OCI-LY7 (cell line): ENCODE results near the gene SOAT2. TPM values are rescaled to one million over a fixed set of nuclear protein-coding genes. Genes with fewer than 3 reads are reported as not detected.

Source experiments
- BruUV-seq: library from RNA; stranded (reverse); fragments of 400-500 nt; replicated peaks from 2 replicates; lab custom pipeline; 2021; lab: Mats Ljungman, UMichigan
- CTCF ChIA-PET: fragments of 300-600 bp; sonication (Branson Sonifier 250); formaldehyde crosslinking; loops from one replicate; lab custom pipeline; 2022; ENCODE audit warnings: antibody characterized with exemption; ENCODE audit not compliant: unreplicated experiment; lab: Charles Lee
- POLR2A ChIA-PET: fragments of 300-600 bp; sonication (Branson Sonifier 250); formaldehyde crosslinking; loops from one replicate; lab custom pipeline; 2022; ENCODE audit warnings: antibody characterized with exemption; lab: Charles Lee
- DNase-seq: peaks from one replicate; pipeline ENCODE4 v3.0.0-alpha.2; 2015; ENCODE audit warnings: low spot score
- H2AFZ ChIP-seq: fragments of 200-600 bp; sonication (generic), shearing (Covaris generic); 2 replicates; pipeline ENCODE4 v1.6.1; 2014; ENCODE audit warnings: mild to moderate bottlenecking, antibody characterized with exemption, low read length, moderate library complexity
- H3K27ac ChIP-seq: fragments of 200-600 bp; sonication (generic); 2 replicates; pipeline ENCODE4 v1.5.1; 2014; ENCODE audit warnings: mixed run types, low read depth, mild to moderate bottlenecking, moderate library complexity, low read length, inconsistent platforms; ENCODE audit not compliant: poor library complexity, severe bottlenecking
- H3K36me3 ChIP-seq: fragments of 200-600 bp; sonication (generic); 2 replicates; pipeline ENCODE4 v1.6.1; 2014; ENCODE audit warnings: mild to moderate bottlenecking, antibody characterized with exemption, low read length, moderate library complexity, mixed read lengths; ENCODE audit not compliant: insufficient read depth
- H3K4me1 ChIP-seq: fragments of 200-600 bp; sonication (generic); 2 replicates; pipeline ENCODE4 v1.5.1; 2014; ENCODE audit warnings: mild to moderate bottlenecking, low read length; ENCODE audit not compliant: insufficient read depth, poor library complexity, severe bottlenecking
- H3K4me2 ChIP-seq: fragments of 200-600 bp; sonication (generic); 2 replicates; pipeline ENCODE4 v1.6.1; 2014; ENCODE audit warnings: mild to moderate bottlenecking, low read length
- H3K4me3 ChIP-seq: fragments of 200-600 bp; sonication (generic); 2 replicates; pipeline ENCODE4 v1.5.1; 2014; ENCODE audit warnings: mild to moderate bottlenecking, low read depth, low read length; ENCODE audit not compliant: poor library complexity, severe bottlenecking
- H3K79me2 ChIP-seq: fragments of 200-600 bp; sonication (generic); 2 replicates; pipeline ENCODE4 v1.6.1; 2016; ENCODE audit warnings: low read depth, mild to moderate bottlenecking, low read length, moderate library complexity, mixed read lengths; ENCODE audit not compliant: insufficient read depth
- H3K9me2 ChIP-seq: fragments of 200-600 bp; sonication (generic); 2 replicates; pipeline ENCODE4 v1.6.1; 2016; ENCODE audit warnings: mild to moderate bottlenecking, low read length, mixed read lengths; ENCODE audit not compliant: insufficient read depth
- H3K9me3 ChIP-seq: fragments of 200-600 bp; sonication (generic); 2 replicates; pipeline ENCODE4 v1.6.1; 2014; ENCODE audit warnings: mild to moderate bottlenecking, mixed run types, low read length, mixed read lengths
- H4K20me1 ChIP-seq: fragments of 200-600 bp; sonication (generic); 2 replicates; pipeline ENCODE4 v1.6.1; 2014; ENCODE audit warnings: mild to moderate bottlenecking, antibody characterized with exemption, low read length, moderate library complexity, mixed read lengths; ENCODE audit not compliant: insufficient read depth
- EZH2phosphoT487 ChIP-seq: fragments of 200-600 bp; sonication (generic); IDR thresholded peaks from 2 replicates; pipeline ENCODE4 v1.6.1; 2018; ENCODE audit warnings: low read depth, borderline replicate concordance, mild to moderate bottlenecking, mixed run types, antibody characterized with exemption, low read length, moderate library complexity, mixed read lengths
- intact Hi-C: fragments of 100-400 bp; cut with micrococcal nuclease; formaldehyde crosslinking; loops from one replicate; pipeline ENCODE4 v1.10.0; 2022; ENCODE audit not compliant: unreplicated experiment
- total RNA-seq, 2 experiments: library from RNA; depleted of rRNA in 1 of 2; stranded (reverse); fragments of >200 nt in 1 of 2; shearing (Covaris generic) in 1 of 2; gene quantifications; 2 replicates each; pipeline ENCODE4 v1.2.3, GENCODE V29; 2014 to 2022
- TF ChIP-seq, protein P1 (sequence below): fragments of 200-600 bp; sonication (generic); conservative IDR thresholded peaks from 2 replicates; pipeline ENCODE4 v1.5.1; 2014; ENCODE audit warnings: mild to moderate bottlenecking, antibody characterized with exemption, low read length, moderate library complexity, mixed read lengths

SOAT2 gene
- total RNA-seq, 2 experiments from 2014 or later: 0.06 to 1.8 TPM

DNA sequence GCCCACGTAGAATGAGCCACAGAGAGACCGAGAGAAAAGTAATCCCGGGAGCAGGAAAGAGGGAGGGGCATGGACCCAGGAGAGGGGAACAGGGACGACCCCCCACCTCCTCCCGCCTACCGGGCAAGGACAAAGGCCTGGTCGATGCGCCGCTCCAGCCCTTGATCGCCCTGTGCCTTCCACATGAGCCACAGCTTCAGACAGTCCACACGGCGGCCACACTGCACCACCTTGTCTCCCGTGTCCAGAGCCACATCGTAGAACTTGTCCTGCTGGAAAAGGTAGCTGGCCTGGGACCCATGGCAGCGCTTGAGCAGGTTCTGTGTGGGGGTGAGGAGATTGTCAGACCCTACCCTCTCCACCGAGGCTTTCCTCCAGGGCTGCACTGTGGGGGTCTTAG, 56.7 kb downstream of the SOAT2 start:
- no peak for TF ChIP-seq EZH2phosphoT487
- TF ChIP-seq, protein P1, sequence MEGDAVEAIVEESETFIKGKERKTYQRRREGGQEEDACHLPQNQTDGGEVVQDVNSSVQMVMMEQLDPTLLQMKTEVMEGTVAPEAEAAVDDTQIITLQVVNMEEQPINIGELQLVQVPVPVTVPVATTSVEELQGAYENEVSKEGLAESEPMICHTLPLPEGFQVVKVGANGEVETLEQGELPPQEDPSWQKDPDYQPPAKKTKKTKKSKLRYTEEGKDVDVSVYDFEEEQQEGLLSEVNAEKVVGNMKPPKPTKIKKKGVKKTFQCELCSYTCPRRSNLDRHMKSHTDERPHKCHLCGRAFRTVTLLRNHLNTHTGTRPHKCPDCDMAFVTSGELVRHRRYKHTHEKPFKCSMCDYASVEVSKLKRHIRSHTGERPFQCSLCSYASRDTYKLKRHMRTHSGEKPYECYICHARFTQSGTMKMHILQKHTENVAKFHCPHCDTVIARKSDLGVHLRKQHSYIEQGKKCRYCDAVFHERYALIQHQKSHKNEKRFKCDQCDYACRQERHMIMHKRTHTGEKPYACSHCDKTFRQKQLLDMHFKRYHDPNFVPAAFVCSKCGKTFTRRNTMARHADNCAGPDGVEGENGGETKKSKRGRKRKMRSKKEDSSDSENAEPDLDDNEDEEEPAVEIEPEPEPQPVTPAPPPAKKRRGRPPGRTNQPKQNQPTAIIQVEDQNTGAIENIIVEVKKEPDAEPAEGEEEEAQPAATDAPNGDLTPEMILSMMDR: no peak
- no TSS peak for BruUV-seq

DNA sequence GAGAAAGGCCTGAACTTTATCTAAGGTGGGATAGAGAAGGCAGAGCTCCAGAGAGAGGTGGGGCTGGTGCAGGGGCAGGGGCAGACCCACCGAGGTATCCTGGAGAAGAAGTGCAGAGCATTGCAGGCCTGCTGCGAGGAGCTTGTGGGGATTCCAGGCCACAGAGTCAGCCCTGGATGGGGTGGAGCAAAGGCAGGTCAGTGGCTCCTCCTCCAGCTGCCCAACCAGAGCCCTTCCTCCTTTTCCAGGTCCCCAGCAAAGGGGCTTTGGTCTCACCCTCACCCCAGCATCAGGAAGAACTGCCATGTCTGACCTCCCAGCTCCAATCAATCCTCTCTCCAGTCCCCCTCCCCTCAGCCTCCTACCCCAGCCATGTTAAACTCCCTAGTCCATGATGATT, 57.4 kb downstream of the SOAT2 start:
- ChIA-PET CTCF (interaction anchor here (0.6 to 2.4 kb wide), 6 partner anchors 31 to 185 kb away, joined by 3 to 14 read pairs (median 5); partner anchors contain the start of gene AAAS), POLR2A (interaction anchor here (1.9 to 3.0 kb wide), 2 partner anchors 49 to 184 kb away, joined by 6 to 12 read pairs; no protein-coding TSS in a partner anchor)
- Histone ChIP-seq H3K4me2 (no peak overlapping the region), H3K36me3 (no peaks in the 10 kb centered on the region), H3K27ac (no peak overlapping the region), H2AFZ (no peak overlapping the region), H3K9me2 (no peaks in the 10 kb centered on the region), H4K20me1 (no peaks in the 10 kb centered on the region), H3K4me3 (no peak overlapping the region), H3K9me3 (no peaks in the 10 kb centered on the region), H3K4me1 (peaks cover 11% of the 10 kb centered on the region), H3K79me2 (no peaks in the 10 kb centered on the region)
- intact Hi-C loops: no loop called here
- BruUV-seq: no TSS peak
- no peak for DNase-seq
- TF ChIP-seq, protein P1: no peak
- TF ChIP-seq EZH2phosphoT487: no peak

More for the DNA sequence above, 56.7 kb downstream of the SOAT2 start:
- DNase-seq: no peak
- intact Hi-C loops: loop anchor here (1.0 to 2.0 kb wide), 8 partner anchors 20 to 185 kb away; partner anchors contain the start of genes AAAS, CSAD, ESPL1 and ZNF740
- Histone ChIP-seq H3K4me3 (no peak overlapping the region), H3K9me2 (no peaks in the 10 kb centered on the region), H2AFZ (peak overlapping the region; percentile 71; the same call in 1 of the 2 replicates), H3K36me3 (no peaks in the 10 kb centered on the region), H3K9me3 (no peaks in the 10 kb centered on the region), H3K79me2 (no peaks in the 10 kb centered on the region), H3K27ac (no peak overlapping the region), H4K20me1 (no peaks in the 10 kb centered on the region), H3K4me1 (peaks cover 11% of the 10 kb centered on the region), H3K4me2 (peak overlapping the region; percentile 33; the same call in 1 of the 2 replicates)
- ChIA-PET CTCF (interaction anchor here (0.9 to 2.4 kb wide), 8 partner anchors 32 to 161 kb away, joined by 3 to 14 read pairs (median 5); partner anchors contain the start of genes AAAS and ESPL1), POLR2A (interaction anchor here (1.0 to 3.4 kb wide), 7 partner anchors 20 to 185 kb away, joined by 3 to 13 read pairs (median 5); partner anchors contain the start of genes AAAS and ESPL1)
